GM23338 (cell line): ENCODE data around the gene FRK.

Source experiments
- CREB1 ChIP-seq: fragments of 250-450 bp; sonication (Bioruptor Pico); IDR thresholded peaks from 2 replicates; pipeline ENCODE4 v1.5.0; 2020; ENCODE audit warnings: low read depth, mild to moderate bottlenecking, moderate library complexity
- EZH2 ChIP-seq: fragments of 200-600 bp; sonication (generic); IDR thresholded peaks from one replicate; pipeline ENCODE4 v1.8.0; 2017; ENCODE audit warnings: antibody characterized with exemption, mild to moderate bottlenecking, low read depth; ENCODE audit not compliant: unreplicated experiment
- EZH2phosphoT487 ChIP-seq: fragments of 200-600 bp; sonication (generic); IDR thresholded peaks from one replicate; pipeline ENCODE4 v1.8.1; 2018; ENCODE audit warnings: antibody characterized with exemption; ENCODE audit not compliant: unreplicated experiment
- POLR2AphosphoS5 ChIP-seq: IDR thresholded peaks from 2 replicates; pipeline ENCODE4 v1.6.1; 2016; ENCODE audit warnings: antibody characterized with exemption, low read depth
- REST ChIP-seq: IDR thresholded peaks from one replicate; pipeline ENCODE4 v1.6.1; 2018; ENCODE audit warnings: antibody characterized with exemption; ENCODE audit not compliant: unreplicated experiment
- STAT1 ChIP-seq: IDR thresholded peaks from one replicate; pipeline ENCODE4 v1.6.1; 2016; ENCODE audit warnings: antibody characterized with exemption; ENCODE audit not compliant: unreplicated experiment
- TF ChIP-seq, protein P1 (sequence below), 2 experiments: fragments of 200-600 bp in 1 of 2; sonication (generic) in 1 of 2; conservative IDR thresholded peaks; 2 replicates each; pipeline versions ENCODE4 v1.5.1 to v1.6.1; 2016 to 2017; ENCODE audit warnings: antibody characterized with exemption in 2 of 2, low read depth in 2 of 2, mild to moderate bottlenecking in 2 of 2, moderate library complexity in 1 of 2
- TF ChIP-seq, protein P2 (sequence below): IDR thresholded peaks from 2 replicates; pipeline ENCODE4 v1.6.1; 2016; ENCODE audit warnings: antibody characterized with exemption

- TF ChIP-seq EZH2phosphoT487, result no peak
- TF ChIP-seq, protein P1, sequence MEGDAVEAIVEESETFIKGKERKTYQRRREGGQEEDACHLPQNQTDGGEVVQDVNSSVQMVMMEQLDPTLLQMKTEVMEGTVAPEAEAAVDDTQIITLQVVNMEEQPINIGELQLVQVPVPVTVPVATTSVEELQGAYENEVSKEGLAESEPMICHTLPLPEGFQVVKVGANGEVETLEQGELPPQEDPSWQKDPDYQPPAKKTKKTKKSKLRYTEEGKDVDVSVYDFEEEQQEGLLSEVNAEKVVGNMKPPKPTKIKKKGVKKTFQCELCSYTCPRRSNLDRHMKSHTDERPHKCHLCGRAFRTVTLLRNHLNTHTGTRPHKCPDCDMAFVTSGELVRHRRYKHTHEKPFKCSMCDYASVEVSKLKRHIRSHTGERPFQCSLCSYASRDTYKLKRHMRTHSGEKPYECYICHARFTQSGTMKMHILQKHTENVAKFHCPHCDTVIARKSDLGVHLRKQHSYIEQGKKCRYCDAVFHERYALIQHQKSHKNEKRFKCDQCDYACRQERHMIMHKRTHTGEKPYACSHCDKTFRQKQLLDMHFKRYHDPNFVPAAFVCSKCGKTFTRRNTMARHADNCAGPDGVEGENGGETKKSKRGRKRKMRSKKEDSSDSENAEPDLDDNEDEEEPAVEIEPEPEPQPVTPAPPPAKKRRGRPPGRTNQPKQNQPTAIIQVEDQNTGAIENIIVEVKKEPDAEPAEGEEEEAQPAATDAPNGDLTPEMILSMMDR (conservative IDR thresholded peaks at IDR 0.05; ENCODE audit: low read depth in 2 of 2), result no peak
- no peak for TF ChIP-seq EZH2
- TF ChIP-seq, protein P2, sequence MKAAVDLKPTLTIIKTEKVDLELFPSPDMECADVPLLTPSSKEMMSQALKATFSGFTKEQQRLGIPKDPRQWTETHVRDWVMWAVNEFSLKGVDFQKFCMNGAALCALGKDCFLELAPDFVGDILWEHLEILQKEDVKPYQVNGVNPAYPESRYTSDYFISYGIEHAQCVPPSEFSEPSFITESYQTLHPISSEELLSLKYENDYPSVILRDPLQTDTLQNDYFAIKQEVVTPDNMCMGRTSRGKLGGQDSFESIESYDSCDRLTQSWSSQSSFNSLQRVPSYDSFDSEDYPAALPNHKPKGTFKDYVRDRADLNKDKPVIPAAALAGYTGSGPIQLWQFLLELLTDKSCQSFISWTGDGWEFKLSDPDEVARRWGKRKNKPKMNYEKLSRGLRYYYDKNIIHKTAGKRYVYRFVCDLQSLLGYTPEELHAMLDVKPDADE, result no peak
- no peak for TF ChIP-seq CREB1 (CRISPR knock-in tag)
- TF ChIP-seq REST, result no peak
- TF ChIP-seq POLR2AphosphoS5, result no peak
- no peak for TF ChIP-seq STAT1
Measured at GRCh38 chr6:116059713-116060571, 749 bp downstream of the FRK start.
